ENCODE results near the gene SIRPA.

Gene SIRPA

GRCh38 chr20:1894951-1895673, at the start of gene SIRPA:
Gene SIRPA (plus strand): TSS chr20:1895407. CDS start chr20:1895448, 41 bp downstream.
- intact Hi-C loops (cut with DNase I): loop anchor here (2.0 to 5.0 kb wide), 2 partner anchors 42 to 92 kb away; no protein-coding TSS in a partner anchor
- DNase-seq: peak; percentile 69 to 95 (median 74)

- no peak for DNase-seq
- intact Hi-C loops (cut with DNase I): no loop called here
These were observed 49.5 kb upstream of the SIRPA start for GRCh38 chr20:1845701-1846100.

- intact Hi-C loops (cut with DNase I): no loop called here
- DNase-seq: no peak
These were observed 48.9 kb upstream of the SIRPA start for GRCh38 chr20:1846341-1846740.

- DNase-seq: no peak
- intact Hi-C loops (cut with DNase I): no loop called here
These were observed 48.3 kb upstream of the SIRPA start for GRCh38 chr20:1846876-1847275.

GRCh38 chr20:1847780-1848179, 47.4 kb upstream of the SIRPA start:
- DNase-seq: no peak
- intact Hi-C loops (cut with DNase I): no loop called here

- intact Hi-C loops (cut with DNase I): no loop called here
- no peak for DNase-seq
These were observed 46.8 kb upstream of the SIRPA start for GRCh38 chr20:1848373-1848772.

GRCh38 chr20:1851396-1851795, 43.8 kb upstream of the SIRPA start:
- intact Hi-C loops (cut with DNase I): no loop called here
- DNase-seq: no peak

- intact Hi-C loops (cut with DNase I): no loop called here
- no peak for DNase-seq
These were observed 41.7 kb upstream of the SIRPA start for GRCh38 chr20:1853473-1853872.

GRCh38 chr20:1854246-1854645, 41.0 kb upstream of the SIRPA start:
- DNase-seq: peak in 1 of 10 donors; percentile 59
- intact Hi-C loops (cut with DNase I): no loop called here

GRCh38 chr20:1855109-1855508, 40.1 kb upstream of the SIRPA start:
- DNase-seq: no peak

GRCh38 chr20:1855690-1856089, 39.5 kb upstream of the SIRPA start:
- DNase-seq: no peak
- intact Hi-C loops (cut with DNase I): no loop called here

More at GRCh38 chr20:1855109-1855508, 40.1 kb upstream of the SIRPA start:
- intact Hi-C loops (cut with DNase I): no loop called here

GRCh38 chr20:1856424-1856823, 38.8 kb upstream of the SIRPA start:
- no peak for DNase-seq
- intact Hi-C loops (cut with DNase I): no loop called here

GRCh38 chr20:1857466-1857865, 37.7 kb upstream of the SIRPA start:
- peak in 1 of 10 donors; percentile 36 for DNase-seq
- intact Hi-C loops (cut with DNase I): no loop called here

- intact Hi-C loops (cut with DNase I): no loop called here
- DNase-seq: no peak
These were observed 36.3 kb upstream of the SIRPA start for GRCh38 chr20:1858871-1859270.

- DNase-seq: peak in 1 of 10 donors; percentile 80
- intact Hi-C loops (cut with DNase I): no loop called here
These were observed 34.8 kb upstream of the SIRPA start for GRCh38 chr20:1860446-1860845.

GRCh38 chr20:1861347-1861976, 33.7 kb upstream of the SIRPA start:
- peak in 1 of 10 donors; percentile 86 for DNase-seq

GRCh38 chr20:1861996-1862662, 33.1 kb upstream of the SIRPA start:
- intact Hi-C loops (cut with DNase I): no loop called here
- peak in 1 of 10 donors; percentile 35 for DNase-seq

More at GRCh38 chr20:1861347-1861976, 33.7 kb upstream of the SIRPA start:
- intact Hi-C loops (cut with DNase I): no loop called here

- intact Hi-C loops (cut with DNase I): no loop called here
- peak in 1 of 10 donors; percentile 44 for DNase-seq
These were observed 32.5 kb upstream of the SIRPA start for GRCh38 chr20:1862663-1863053.

GRCh38 chr20:1863296-1863695, 31.9 kb upstream of the SIRPA start:
- no peak for DNase-seq
- intact Hi-C loops (cut with DNase I): no loop called here

- DNase-seq: no peak
- intact Hi-C loops (cut with DNase I): no loop called here
These were observed 28.4 kb upstream of the SIRPA start for GRCh38 chr20:1866834-1867233.

- intact Hi-C loops (cut with DNase I): no loop called here
- peak in 1 of 10 donors; percentile 76 for DNase-seq
These were observed 27.5 kb upstream of the SIRPA start for GRCh38 chr20:1867495-1868260.

Measured in posterior cingulate gyrus (tissue), 11 donors.